K562 (cell line): ENCODE measurements around the gene BRD3. TPM values are rescaled to one million over a fixed set of nuclear protein-coding genes. Genes with fewer than 3 reads are reported as not detected.

Experiments used
- ADNP ChIP-seq: fragments of 200-800 bp; sonication (Bioruptor generic); IDR thresholded peaks from 2 replicates; pipeline ENCODE4 v1.6.1; 2016; ENCODE audit warnings: missing genetic modification characterization, missing compliant biosample characterization
- ARID2 ChIP-seq: fragments of 450-650 bp; IDR thresholded peaks from 2 replicates; pipeline ENCODE4 v1.6.1; 2017; ENCODE audit warnings: antibody characterized with exemption, mild to moderate bottlenecking
- DIDO1 ChIP-seq: fragments of 450-650 bp; IDR thresholded peaks from 2 replicates; pipeline ENCODE4 v1.6.1; 2016; ENCODE audit warnings: low read depth, missing biosample characterization, missing genetic modification characterization
- FOXM1 ChIP-seq, 2 experiments: fragments of 450-650 bp in 1 of 2; sonication (generic) in 1 of 2; formaldehyde crosslinking in 1 of 2; IDR thresholded peaks; 2 replicates each; pipeline versions ENCODE4 v1.6.1 to v1.9.0; 2017 to 2022; ENCODE audit warnings: low read depth in 2 of 2, mild to moderate bottlenecking in 2 of 2, missing genetic modification reagents in 1 of 2, moderate library complexity in 1 of 2
- GABPA ChIP-seq: fragments of 200-800 bp; sonication (Bioruptor generic); conservative IDR thresholded peaks from 2 replicates; pipeline ENCODE4 v1.6.1; 2016; ENCODE audit warnings: low read depth, missing genetic modification characterization, missing compliant biosample characterization
- HCFC1 ChIP-seq: IDR thresholded peaks from 2 replicates; pipeline ENCODE4 v1.6.1; 2012; ENCODE audit warnings: low read depth, low read length, improper control_type of control experiment
- ID3 ChIP-seq, 2 experiments: fragments of 250-450 bp in 1 of 2; fragments of 450-650 bp in 1 of 2; sonication (Bioruptor Pico) in 1 of 2; IDR thresholded peaks; 2 replicates each; pipeline versions ENCODE4 v1.6.1 to v1.8.0; 2016 to 2021; ENCODE audit warnings: mild to moderate bottlenecking in 2 of 2, moderate library complexity in 2 of 2, missing compliant biosample characterization in 1 of 2, missing genetic modification characterization in 1 of 2
- IRF2 ChIP-seq: sonication (generic); formaldehyde crosslinking; IDR thresholded peaks from 2 replicates; pipeline ENCODE4 v1.8.1; 2022; ENCODE audit warnings: mild to moderate bottlenecking, missing genetic modification reagents
- MCM7 ChIP-seq, 2 experiments: fragments of 450-650 bp; IDR thresholded peaks; 2 replicates each; pipeline ENCODE4 v1.6.1; 2016 to 2018
- MEF2D ChIP-seq: conservative IDR thresholded peaks from 2 replicates; pipeline ENCODE4 v1.6.1; 2016; ENCODE audit warnings: low read depth, missing genetic modification characterization, missing compliant biosample characterization
- PRPF4 ChIP-seq: fragments of 200-400 bp; formaldehyde crosslinking; IDR thresholded peaks from one replicate; pipeline ENCODE4 v1.6.1; 2017; ENCODE audit warnings: low read length, low read depth, mild to moderate bottlenecking; ENCODE audit not compliant: insufficient read depth, poor library complexity, severe bottlenecking
- RCOR1 ChIP-seq, 2 experiments: IDR thresholded peaks; 2 replicates each; pipeline ENCODE4 v1.6.1; 2012; ENCODE audit warnings: low read depth in 2 of 2, low read length in 2 of 2, borderline replicate concordance in 1 of 2, improper control_type of control experiment in 1 of 2
- SMAD3 ChIP-seq: fragments of 450-650 bp; formaldehyde crosslinking; conservative IDR thresholded peaks from 2 replicates; pipeline ENCODE4 v1.4.0; 2020; ENCODE audit warnings: mild to moderate bottlenecking
- SNRNP70 ChIP-seq: fragments of 200-400 bp; formaldehyde crosslinking; optimal IDR thresholded peaks from 2 replicates; pipeline ENCODE3; 2017; ENCODE audit warnings: low read depth, low read length
- ZNF253 ChIP-seq: fragments of 250-450 bp; sonication (Bioruptor Pico); conservative IDR thresholded peaks from 2 replicates; pipeline ENCODE4 v1.6.1; 2021; ENCODE audit warnings: mild to moderate bottlenecking
- ZNF583 ChIP-seq: fragments of 250-450 bp; sonication (Bioruptor Pico); IDR thresholded peaks from 2 replicates; pipeline ENCODE4 v1.4.0; 2020
- ZNF644 ChIP-seq: fragments of 200-800 bp; sonication (Bioruptor generic); IDR thresholded peaks from 2 replicates; pipeline ENCODE4 v1.6.1; 2016; ENCODE audit warnings: low read depth, missing genetic modification characterization, missing compliant biosample characterization
- ZSCAN32 ChIP-seq: fragments of 450-650 bp; formaldehyde crosslinking; IDR thresholded peaks from 2 replicates; pipeline ENCODE4 v1.4.0; 2020; ENCODE audit warnings: mild to moderate bottlenecking, moderate library complexity
- ZZZ3 ChIP-seq: fragments of 450-650 bp; IDR thresholded peaks from 2 replicates; pipeline ENCODE4 v1.6.1; 2016; ENCODE audit warnings: antibody characterized with exemption, mild to moderate bottlenecking, moderate library complexity
- polyA plus RNA-seq, 8 experiments: library from polyadenylated mRNA; depleted of rRNA in 4 of 8; stranded (reverse) in 5 of 8; unstranded in 3 of 8; fragments of >200 nt; fragmentation: Nextera tagmentation in 2 of 8; fragmentation: Illumina TruSeq in 1 of 8; extraction: Ambion mirVana in 2 of 8; extraction: Trizol in 1 of 8; gene quantifications; 2 replicates each; pipeline versions ENCODE4 v1.2.1 to v1.2.3, GENCODE V29; 2011 to 2014; ENCODE audit warnings: inconsistent platforms in 1 of 8, missing spikeins in 1 of 8
- total RNA-seq, 7 experiments: library from RNA; depleted of rRNA in 6 of 7; stranded (reverse); fragments of >200 nt in 6 of 7; fragmentation: Illumina TruSeq in 2 of 7; extraction: Trizol in 2 of 7; gene quantifications; 2 replicates each; pipeline versions ENCODE4 v1.2.1 to v1.2.3, GENCODE V29; 2011 to 2021; ENCODE audit warnings: low replicate concordance in 1 of 7
- TF ChIP-seq, protein P1 (sequence below): sonication (generic); formaldehyde crosslinking; IDR thresholded peaks from 2 replicates; pipeline ENCODE4 v1.8.1; 2023; ENCODE audit warnings: mild to moderate bottlenecking, missing genetic modification reagents

BRD3 gene
- total and polyA plus RNA-seq, 9 of the 15 experiments (the other 6 are each of a cell fraction or from before 2014, with no cell fraction given) = 0.82 to 37.1 (median 4.2) TPM

- TF ChIP-seq ADNP (tag) (no peak), MCM7 (IDR thresholded peaks at IDR 0.05) (no peak), ZNF583 (no peak), ZZZ3 (no peak), IRF2 (CRISPR knock-in tag) (no peak), MEF2D (tag) (peak; percentile 45; the same call in 1 of the 2 replicates), SMAD3 (CRISPR knock-in tag) (no peak), GABPA (tag) (no peak), SNRNP70 (no peak), PRPF4 (no peak), FOXM1 (IDR thresholded peaks at IDR 0.05; ENCODE audit: low read depth) (no peak), FOXM1 (CRISPR knock-in tag; IDR thresholded peaks at IDR 0.05; ENCODE audit: low read depth) (no peak), RCOR1 (IDR thresholded peaks at IDR 0.05; ENCODE audit: borderline replicate concordance in 1 of 2, low read depth in 2 of 2, low read length in 2 of 2) (no peak; a peak in 1 of 4 replicates), ARID2 (no peak), ZSCAN32 (CRISPR knock-in tag) (0 out of 2 replicates have a peak, but pooled peaks have one; percentile 38), ZNF644 (no peak), HCFC1 (peak; percentile 74), DIDO1 (tag) (no peak), ID3 (CRISPR knock-in tag; IDR thresholded peaks at IDR 0.05) (no peak), ID3 (tag; IDR thresholded peaks at IDR 0.05) (no peak), ZNF253 (CRISPR knock-in tag) (no peak)
- TF ChIP-seq, protein P1, sequence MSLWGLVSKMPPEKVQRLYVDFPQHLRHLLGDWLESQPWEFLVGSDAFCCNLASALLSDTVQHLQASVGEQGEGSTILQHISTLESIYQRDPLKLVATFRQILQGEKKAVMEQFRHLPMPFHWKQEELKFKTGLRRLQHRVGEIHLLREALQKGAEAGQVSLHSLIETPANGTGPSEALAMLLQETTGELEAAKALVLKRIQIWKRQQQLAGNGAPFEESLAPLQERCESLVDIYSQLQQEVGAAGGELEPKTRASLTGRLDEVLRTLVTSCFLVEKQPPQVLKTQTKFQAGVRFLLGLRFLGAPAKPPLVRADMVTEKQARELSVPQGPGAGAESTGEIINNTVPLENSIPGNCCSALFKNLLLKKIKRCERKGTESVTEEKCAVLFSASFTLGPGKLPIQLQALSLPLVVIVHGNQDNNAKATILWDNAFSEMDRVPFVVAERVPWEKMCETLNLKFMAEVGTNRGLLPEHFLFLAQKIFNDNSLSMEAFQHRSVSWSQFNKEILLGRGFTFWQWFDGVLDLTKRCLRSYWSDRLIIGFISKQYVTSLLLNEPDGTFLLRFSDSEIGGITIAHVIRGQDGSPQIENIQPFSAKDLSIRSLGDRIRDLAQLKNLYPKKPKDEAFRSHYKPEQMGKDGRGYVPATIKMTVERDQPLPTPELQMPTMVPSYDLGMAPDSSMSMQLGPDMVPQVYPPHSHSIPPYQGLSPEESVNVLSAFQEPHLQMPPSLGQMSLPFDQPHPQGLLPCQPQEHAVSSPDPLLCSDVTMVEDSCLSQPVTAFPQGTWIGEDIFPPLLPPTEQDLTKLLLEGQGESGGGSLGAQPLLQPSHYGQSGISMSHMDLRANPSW (CRISPR knock-in tag) = no peak
Observed at GRCh38 chr9:134024828-134025605, 42.8 kb downstream of the BRD3 start, which contains the start of gene BRD3OS (continued).
